K562 (cell line): Measurements from ENCODE around the gene STT3A. TPM values are rescaled to one million over a fixed set of nuclear protein-coding genes. Genes with fewer than 3 reads are reported as not detected.

Experiments used
- ARID4B ChIP-seq: sonication (generic); formaldehyde crosslinking; IDR thresholded peaks from 2 replicates; pipeline ENCODE4 v1.8.0; 2022; ENCODE audit warnings: mild to moderate bottlenecking, missing genetic modification reagents
- ATF4 ChIP-seq: fragments of 450-650 bp; formaldehyde crosslinking; IDR thresholded peaks from 2 replicates; pipeline ENCODE4 v1.4.0; 2022; ENCODE audit warnings: mild to moderate bottlenecking, moderate library complexity
- BHLHE40 ChIP-seq: IDR thresholded peaks from 2 replicates; pipeline ENCODE4 v1.6.1; 2011; ENCODE audit warnings: low read length, improper control_type of control experiment
- GTF2E2 ChIP-seq: fragments of 200-800 bp; sonication (Bioruptor generic); IDR thresholded peaks from 2 replicates; pipeline ENCODE4 v1.6.1; 2016; ENCODE audit warnings: missing genetic modification characterization, missing compliant biosample characterization
- HCFC1 ChIP-seq: IDR thresholded peaks from 2 replicates; pipeline ENCODE4 v1.6.1; 2012; ENCODE audit warnings: low read depth, low read length, improper control_type of control experiment
- KLF6 ChIP-seq: fragments of 250-450 bp; sonication (Bioruptor Pico); IDR thresholded peaks from 2 replicates; pipeline ENCODE4 v1.4.0; 2020; ENCODE audit warnings: mild to moderate bottlenecking, moderate library complexity, borderline replicate concordance
- MEIS2 ChIP-seq: fragments of 450-650 bp; IDR thresholded peaks from 2 replicates; pipeline ENCODE4 v1.6.1; 2014; ENCODE audit warnings: mild to moderate bottlenecking; ENCODE audit not compliant: partially characterized antibody
- MXD1 ChIP-seq: fragments of 250-450 bp; sonication (Bioruptor Pico); IDR thresholded peaks from 2 replicates; pipeline ENCODE4 v1.8.0; 2021; ENCODE audit warnings: borderline replicate concordance, mild to moderate bottlenecking, moderate library complexity; ENCODE audit not compliant: poor library complexity, severe bottlenecking
- NBN ChIP-seq: fragments of 450-650 bp; IDR thresholded peaks from 2 replicates; pipeline ENCODE4 v1.6.1; 2016; ENCODE audit warnings: low read depth, mild to moderate bottlenecking
- NCOA1 ChIP-seq: fragments of 450-650 bp; IDR thresholded peaks from 2 replicates; pipeline ENCODE4 v1.6.1; 2016; ENCODE audit warnings: low read depth
- NFIX ChIP-seq: fragments of 250-450 bp; sonication (Bioruptor Pico); IDR thresholded peaks from 2 replicates; pipeline ENCODE4 v1.4.0; 2020; ENCODE audit warnings: low read depth, mild to moderate bottlenecking, moderate library complexity
- NONO ChIP-seq, 2 experiments: fragments of 200-400 bp in 1 of 2; fragments of 450-650 bp in 1 of 2; formaldehyde crosslinking in 1 of 2; IDR thresholded peaks; 2 replicates each; pipeline ENCODE4 v1.6.1; 2017; ENCODE audit warnings: low read depth in 2 of 2, mild to moderate bottlenecking in 2 of 2, moderate library complexity in 2 of 2, low read length in 1 of 2
- PHB ChIP-seq: fragments of 250-450 bp; sonication (Bioruptor Pico); IDR thresholded peaks from 2 replicates; pipeline ENCODE4 v1.5.0; 2021
- POLR2AphosphoS5 ChIP-seq: IDR thresholded peaks from 2 replicates; pipeline ENCODE4 v1.6.1; 2011; ENCODE audit warnings: mild to moderate bottlenecking, low read depth, low read length, moderate library complexity; ENCODE audit not compliant: control insufficient read depth, insufficient read depth
- RCOR1 ChIP-seq, 2 experiments: IDR thresholded peaks; 2 replicates each; pipeline ENCODE4 v1.6.1; 2012; ENCODE audit warnings: low read depth in 2 of 2, low read length in 2 of 2, borderline replicate concordance in 1 of 2, improper control_type of control experiment in 1 of 2
- THAP12 ChIP-seq: fragments of 250-450 bp; sonication (Bioruptor Pico); IDR thresholded peaks from 2 replicates; pipeline ENCODE4 v1.9.0; 2021; ENCODE audit warnings: mild to moderate bottlenecking, inconsistent platforms
- ZC3H4 ChIP-seq: sonication (generic); formaldehyde crosslinking; IDR thresholded peaks from 2 replicates; pipeline ENCODE4 v1.9.0; 2021; ENCODE audit warnings: missing genetic modification reagents, borderline replicate concordance
- ZFX ChIP-seq: sonication (generic); formaldehyde crosslinking; IDR thresholded peaks from 2 replicates; pipeline ENCODE4 v1.8.0; 2022; ENCODE audit warnings: mild to moderate bottlenecking, missing genetic modification reagents, moderate library complexity
- ZNF175 ChIP-seq: fragments of 200-800 bp; sonication (Bioruptor generic); IDR thresholded peaks from 2 replicates; pipeline ENCODE4 v1.6.1; 2016; ENCODE audit warnings: low read depth, mild to moderate bottlenecking, missing genetic modification characterization, missing compliant biosample characterization
- polyA plus RNA-seq, 8 experiments: library from polyadenylated mRNA; depleted of rRNA in 4 of 8; stranded (reverse) in 5 of 8; unstranded in 3 of 8; fragments of >200 nt; fragmentation: Nextera tagmentation in 2 of 8; fragmentation: Illumina TruSeq in 1 of 8; extraction: Ambion mirVana in 2 of 8; extraction: Trizol in 1 of 8; gene quantifications; 2 replicates each; pipeline versions ENCODE4 v1.2.1 to v1.2.3, GENCODE V29; 2011 to 2014; ENCODE audit warnings: inconsistent platforms in 1 of 8, missing spikeins in 1 of 8
- total RNA-seq, 7 experiments: library from RNA; depleted of rRNA in 6 of 7; stranded (reverse); fragments of >200 nt in 6 of 7; fragmentation: Illumina TruSeq in 2 of 7; extraction: Trizol in 2 of 7; gene quantifications; 2 replicates each; pipeline versions ENCODE4 v1.2.1 to v1.2.3, GENCODE V29; 2011 to 2021; ENCODE audit warnings: low replicate concordance in 1 of 7

The STT3A gene
- total and polyA plus RNA-seq, 9 of the 15 experiments (the other 6 are each of a cell fraction or from before 2014, with no cell fraction given) = 70.7 to 330 (median 192) TPM

- TF ChIP-seq RCOR1 (IDR thresholded peaks at IDR 0.05; ENCODE audit: borderline replicate concordance in 1 of 2, low read depth in 2 of 2, low read length in 2 of 2) (peak in 1 of 2 experiments; percentile 17; a peak in 1 of 4 replicates), ARID4B (peak; percentile 76), NBN (peak; percentile 37), MXD1 (CRISPR knock-in tag) (no peak), PHB (CRISPR knock-in tag) (0 out of 2 replicates have a peak, but pooled peaks have one; percentile 9), NONO (IDR thresholded peaks at IDR 0.05; ENCODE audit: low read depth in 2 of 2, low read length in 1 of 2) (peak in 1 of 2 experiments; percentile 34; a peak in 1 of 4 replicates), KLF6 (no peak), POLR2AphosphoS5 (peak; percentile 74), BHLHE40 (peak; percentile 97), ATF4 (CRISPR knock-in tag) (0 out of 2 replicates have a peak, but pooled peaks have one; percentile 9), GTF2E2 (peak; percentile 62; the same call in 1 of the 2 replicates), MEIS2 (peak; percentile 82), NCOA1 (peak; percentile 16; the same call in 1 of the 2 replicates), THAP12 (CRISPR knock-in tag) (0 out of 2 replicates have a peak, but pooled peaks have one; percentile 51), NFIX (CRISPR knock-in tag) (peak; percentile 69), ZNF175 (CRISPR knock-in tag) (peak; percentile 73), HCFC1 (peak; percentile 62), ZFX (CRISPR knock-in tag) (peak; percentile 96), ZC3H4 (CRISPR knock-in tag) (no peak)
Measured at GRCh38 chr11:125592305-125593113, at the start of gene STT3A (continued).
